Gastrocnemius medialis (tissue), 4 donors: ENCODE results near the gene ERO1A. TPM values are rescaled to one million over a fixed set of nuclear protein-coding genes. Genes with fewer than 3 reads are reported as not detected.

Experiments
- ATAC-seq, 2 donors: fragments of 150-250 bp; one replicate each; pipeline ENCODE4 v1.9.1; 2016
- DNase-seq, 2 donors: peaks; one replicate each; pipeline ENCODE4 v3.0.0-alpha.2; 2019
- H3K27ac ChIP-seq, 4 donors: fragments of 200-600 bp; sonication (generic); 1 replicate in 1 of 4; 2 replicates in 3 of 4; pipeline ENCODE4 v1.5.1; 2016 to 2018; ENCODE audit warnings: mild to moderate bottlenecking in 2 of 4, moderate library complexity in 1 of 4
- H3K27me3 ChIP-seq, 3 donors: fragments of 200-600 bp; sonication (generic) in 2 of 3; 1 replicate in 1 of 3; 2 replicates in 2 of 3; pipeline versions ENCODE4 v1.5.1 to v1.6.0; 2016 to 2019; ENCODE audit warnings: mild to moderate bottlenecking in 1 of 3, moderate library complexity in 1 of 3
- H3K36me3 ChIP-seq, 2 donors: fragments of 200-600 bp; sonication (generic) in 1 of 2; one replicate each; pipeline ENCODE4 v1.5.1; 2017 to 2018
- H3K4me1 ChIP-seq, 2 donors: fragments of 200-600 bp; sonication (generic) in 1 of 2; one replicate each; pipeline ENCODE4 v1.5.1; 2016 to 2017; ENCODE audit warnings: mild to moderate bottlenecking in 2 of 2
- H3K4me3 ChIP-seq, 4 donors: fragments of 200-600 bp; sonication (generic) in 3 of 4; 1 replicate in 1 of 4; 2 replicates in 3 of 4; pipeline ENCODE4 v1.5.1; 2016 to 2019; ENCODE audit warnings: mild to moderate bottlenecking in 2 of 4
- H3K9me3 ChIP-seq, 3 donors: fragments of 200-600 bp; sonication (generic) in 2 of 3; 1 replicate in 1 of 3; 2 replicates in 2 of 3; pipeline ENCODE4 v1.5.1; 2016 to 2019
- CTCF ChIP-seq, 5 experiments: fragments of 450-650 bp in 3 of 5; fragments of 200-600 bp in 2 of 5; sonication (generic) in 2 of 5; IDR thresholded peaks in 4 of 5; conservative IDR thresholded peaks in 1 of 5; 1 replicate in 4 of 5; 2 replicates in 1 of 5; pipeline ENCODE4 v1.5.1; 2016 to 2019; ENCODE audit warnings: antibody characterized with exemption in 5 of 5, mild to moderate bottlenecking in 3 of 5, moderate library complexity in 3 of 5
- POLR2A ChIP-seq, 2 donors: fragments of 450-650 bp; IDR thresholded peaks; one replicate each; pipeline ENCODE4 v1.6.1; 2017; ENCODE audit warnings: antibody characterized with exemption in 2 of 2, mild to moderate bottlenecking in 2 of 2, moderate library complexity in 2 of 2
- in situ Hi-C, 4 donors: fragments of 200-750 bp; cut with MboI; loops; one replicate each; pipeline versions ENCODE4 v1.15.0 to v1.8.0; 2017; ENCODE audit warnings: low sequenced_read_pairs in 4 of 4
- intact Hi-C: fragments of 100-400 bp; cut with DNase I; formaldehyde crosslinking; loops from one replicate; pipeline ENCODE4 v1.15.1; 2023; ENCODE audit warnings: low total_unique reads
- total RNA-seq, 4 donors: library from RNA; depleted of rRNA; stranded (reverse); fragments of >200 nt; gene quantifications; one replicate each; pipeline versions ENCODE4 v1.1.0 to v1.2.3, GENCODE V29; 2016

Gene ERO1A
- total RNA-seq, 4 donors from 2014 or later, result 11.9 to 25.6 (median 19.1) TPM

GRCh38 chr14:52641745-52642144 is 53.6 kb downstream of the ERO1A start:
- Histone ChIP-seq H3K9me3 (no peaks in the 10 kb centered on the region), H3K4me3 (no peak overlapping the region), H3K27ac (no peak overlapping the region), H3K27me3 (no peaks in the 10 kb centered on the region), H3K4me1 (no peaks in the 10 kb centered on the region), H3K36me3 (peaks cover 0 to 55% of the 10 kb centered on the region in 2 donors)
- intact Hi-C loops, result no loop called here
- no peak for DNase-seq
- in situ Hi-C loops, result no loop called here
- TF ChIP-seq CTCF (IDR thresholded peaks at IDR 0.05 in 4 of 5, conservative IDR thresholded peaks at IDR 0.05 in 1 of 5), result no peak
- no peak for TF ChIP-seq POLR2A (IDR thresholded peaks at IDR 0.05)
- ATAC-seq, result no peak

- Histone ChIP-seq H3K4me3 (no peak overlapping the region), H3K36me3 (peaks cover 0 to 43% of the 10 kb centered on the region in 2 donors), H3K9me3 (no peaks in the 10 kb centered on the region), H3K4me1 (no peaks in the 10 kb centered on the region), H3K27me3 (no peaks in the 10 kb centered on the region), H3K27ac (no peak overlapping the region)
- DNase-seq (no peak), ATAC-seq (no peak)
- intact Hi-C loops (no loop called here), in situ Hi-C loops (no loop called here)
- TF ChIP-seq CTCF (IDR thresholded peaks at IDR 0.05 in 4 of 5, conservative IDR thresholded peaks at IDR 0.05 in 1 of 5) (no peak), POLR2A (IDR thresholded peaks at IDR 0.05) (no peak)
Observed at GRCh38 chr14:52640137-52640536, 55.2 kb downstream of the ERO1A start.

DNA sequence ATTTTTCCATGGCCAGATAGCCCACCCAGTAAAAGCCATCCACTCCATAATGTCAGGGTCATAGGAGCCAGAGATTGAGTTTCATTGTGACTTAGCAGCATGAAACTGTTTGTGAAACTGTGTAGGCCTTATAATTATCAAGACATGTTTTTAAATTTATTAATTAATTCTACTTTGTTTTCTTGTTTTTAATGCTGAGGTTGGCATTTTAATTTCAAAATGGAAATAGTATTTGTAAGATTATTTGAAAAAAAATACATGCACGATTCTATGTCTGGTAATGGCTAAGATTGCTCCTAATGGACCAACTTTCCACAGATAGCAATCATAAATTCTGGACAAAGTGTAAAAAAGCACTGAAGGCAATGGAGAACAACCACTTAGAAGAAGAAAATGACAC is 75.7 kb downstream of the ERO1A start:
- intact Hi-C loops, result no loop called here
- no peak for ATAC-seq
- Histone ChIP-seq H3K36me3 (no peaks in the 10 kb centered on the region), H3K27me3 (no peaks in the 10 kb centered on the region), H3K27ac (no peak overlapping the region), H3K4me1 (no peaks in the 10 kb centered on the region), H3K4me3 (no peak overlapping the region), H3K9me3 (no peaks in the 10 kb centered on the region)
- TF ChIP-seq CTCF (IDR thresholded peaks at IDR 0.05 in 4 of 5, conservative IDR thresholded peaks at IDR 0.05 in 1 of 5) (no peak), POLR2A (IDR thresholded peaks at IDR 0.05) (no peak)
- no peak for DNase-seq
- in situ Hi-C loops, result no loop called here

DNA sequence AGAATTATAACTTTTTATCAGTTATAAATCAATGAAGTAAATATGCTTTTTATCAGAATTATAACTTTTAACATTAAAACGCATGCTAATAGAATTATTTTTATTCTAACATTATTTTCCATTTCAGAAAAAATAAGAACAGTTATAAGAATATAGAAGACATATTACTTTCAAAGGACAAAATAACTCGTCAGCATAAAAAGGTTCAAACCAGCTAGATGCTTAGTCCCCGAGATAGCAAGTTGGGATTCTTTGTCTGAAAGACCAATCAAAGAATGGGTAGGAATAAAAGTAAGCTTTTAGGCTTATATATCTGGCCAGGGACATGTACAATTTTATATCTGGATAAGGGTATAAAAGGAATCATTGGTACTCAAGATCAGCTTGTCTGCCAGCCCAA is 76.8 kb downstream of the ERO1A start:
- H3K27ac ChIP-seq, result no peak overlapping the region
- no peaks in the 10 kb centered on the region for H3K36me3 ChIP-seq
- no peak overlapping the region for H3K4me3 ChIP-seq
- DNase-seq, result no peak
- TF ChIP-seq POLR2A (IDR thresholded peaks at IDR 0.05) (no peak), CTCF (IDR thresholded peaks at IDR 0.05 in 4 of 5, conservative IDR thresholded peaks at IDR 0.05 in 1 of 5) (no peak)
- in situ Hi-C loops, result no loop called here
- no peak for ATAC-seq
- H3K27me3 ChIP-seq, result no peaks in the 10 kb centered on the region
- H3K4me1 ChIP-seq, result no peaks in the 10 kb centered on the region
- no peaks in the 10 kb centered on the region for H3K9me3 ChIP-seq
- intact Hi-C loops, result no loop called here

- H3K4me1 ChIP-seq, result no peaks in the 10 kb centered on the region
- intact Hi-C loops (loop anchor here (5.0 kb wide), 1 partner anchor 1408 kb away; no protein-coding TSS in a partner anchor), in situ Hi-C loops (no loop called here)
- no peaks in the 10 kb centered on the region for H3K9me3 ChIP-seq
- no peaks in the 10 kb centered on the region for H3K36me3 ChIP-seq
- no peak overlapping the region for H3K27ac ChIP-seq
- TF ChIP-seq POLR2A (IDR thresholded peaks at IDR 0.05) (no peak), CTCF (IDR thresholded peaks at IDR 0.05 in 4 of 5, conservative IDR thresholded peaks at IDR 0.05 in 1 of 5) (no peak)
- ATAC-seq, result no peak
- H3K4me3 ChIP-seq, result no peak overlapping the region
- no peaks in the 10 kb centered on the region for H3K27me3 ChIP-seq
- no peak for DNase-seq
Observed at GRCh38 chr14:52610187-52610586, 85.2 kb downstream of the ERO1A start.
